DND-41 (cell line): ENCODE results near the gene RALGPS2.

Source experiments
- CTCF ChIP-seq: IDR thresholded peaks from 2 replicates; pipeline ENCODE4 v1.5.1; 2012; ENCODE audit warnings: borderline replicate concordance, low read length, moderate library complexity, mild to moderate bottlenecking; ENCODE audit not compliant: poor library complexity, severe bottlenecking; ENCODE audit errors: extremely low read depth
- EZH2 ChIP-seq: IDR thresholded peaks from 3 replicates; pipeline ENCODE4 v1.6.1; 2012; ENCODE audit warnings: borderline replicate concordance, low read depth, mild to moderate bottlenecking, moderate library complexity, low read length, inconsistent platforms; ENCODE audit not compliant: severe bottlenecking

GRCh38 chr1:178962853-178963711, 238.0 kb downstream of the RALGPS2 start:
- no peak for TF ChIP-seq CTCF
- TF ChIP-seq EZH2 = no peak
